ENCODE measurements around the gene OR6V1. TPM values are rescaled to one million over a fixed set of nuclear protein-coding genes. Genes with fewer than 3 reads are reported as not detected.

OR6V1 gene, protein sequence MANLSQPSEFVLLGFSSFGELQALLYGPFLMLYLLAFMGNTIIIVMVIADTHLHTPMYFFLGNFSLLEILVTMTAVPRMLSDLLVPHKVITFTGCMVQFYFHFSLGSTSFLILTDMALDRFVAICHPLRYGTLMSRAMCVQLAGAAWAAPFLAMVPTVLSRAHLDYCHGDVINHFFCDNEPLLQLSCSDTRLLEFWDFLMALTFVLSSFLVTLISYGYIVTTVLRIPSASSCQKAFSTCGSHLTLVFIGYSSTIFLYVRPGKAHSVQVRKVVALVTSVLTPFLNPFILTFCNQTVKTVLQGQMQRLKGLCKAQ
- polyA plus RNA-seq (ENCODE audit: insufficient read length in 4 of 4), result not detected

DNA sequence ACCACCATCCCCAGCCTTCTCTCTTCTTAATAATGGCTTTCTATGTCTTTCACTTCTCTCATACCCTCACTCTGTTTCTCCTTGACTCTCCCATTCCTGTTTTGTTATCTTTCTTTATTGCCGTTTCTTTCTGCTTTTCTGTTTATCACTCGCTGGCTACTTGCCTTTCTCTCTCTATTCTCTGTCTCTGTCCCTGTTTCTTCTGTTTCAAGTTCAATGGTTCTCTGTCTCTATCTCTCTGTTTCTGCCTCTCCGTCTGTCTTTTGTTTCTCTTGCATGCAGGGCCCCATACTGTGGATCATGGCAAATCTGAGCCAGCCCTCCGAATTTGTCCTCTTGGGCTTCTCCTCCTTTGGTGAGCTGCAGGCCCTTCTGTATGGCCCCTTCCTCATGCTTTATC, at the start of gene OR6V1:
Gene OR6V1, plus strand, starts transcription at position 301 of the 400 bp plus-strand sequence. Its CDS starts 0 bp downstream, at position 301.
- no peak for DNase-seq (ENCODE audit: low read depth in 4 of 4, low spot score in 2 of 4)

DNA sequence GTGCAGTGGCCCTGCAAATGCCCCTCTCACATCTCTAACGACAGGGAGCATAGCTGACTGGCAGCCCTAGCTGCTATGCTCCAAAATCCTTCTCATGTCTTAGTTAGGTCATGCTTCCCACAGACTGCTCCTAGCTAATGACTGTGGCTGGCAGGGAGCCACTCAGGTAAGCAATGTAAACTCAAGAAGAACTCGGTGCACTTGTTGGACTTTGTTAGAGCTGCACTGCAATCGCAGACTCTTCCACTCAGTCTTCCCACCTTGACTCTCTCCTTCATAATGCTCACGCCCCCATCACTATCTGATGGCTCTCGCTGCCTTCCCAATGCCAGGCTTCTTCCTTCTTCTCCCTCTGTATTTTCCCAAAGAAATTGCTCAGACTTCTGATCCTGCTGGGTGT, 49.2 kb upstream of the OR6V1 start:
- no peak for DNase-seq (ENCODE audit: low read depth in 4 of 4, low spot score in 2 of 4)

DNA sequence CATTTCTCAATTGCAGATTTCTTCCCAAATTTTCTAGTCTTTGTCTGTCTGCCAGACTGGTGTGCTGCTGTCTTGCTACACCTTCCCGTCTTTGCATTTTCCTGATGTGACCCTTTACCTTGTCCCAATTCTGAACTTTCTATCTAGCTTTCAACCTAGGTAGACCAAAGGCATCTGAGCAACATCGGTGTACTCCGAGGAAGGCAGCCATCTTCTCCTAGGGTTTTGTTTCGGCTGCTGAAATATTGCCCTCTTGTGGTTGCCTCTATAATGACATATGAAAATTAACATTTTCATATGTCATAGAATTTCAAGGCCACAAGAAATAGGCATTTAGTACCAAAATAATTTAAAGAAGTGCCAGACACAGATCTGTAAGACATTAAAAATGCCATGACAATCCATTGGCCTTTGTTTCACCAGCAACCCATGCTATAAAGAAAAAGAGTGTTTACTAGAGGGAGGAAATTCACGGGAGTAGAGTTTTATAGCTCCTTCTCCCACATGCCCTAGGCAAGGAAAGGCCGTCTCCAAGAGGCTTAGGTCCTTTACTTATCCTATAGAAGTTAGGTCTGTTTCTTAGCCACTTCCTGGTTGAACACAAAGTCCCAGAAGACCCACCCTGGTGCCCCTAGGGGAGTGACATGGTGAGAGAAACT, 48.6 kb upstream of the OR6V1 start:
- DNase-seq (ENCODE audit: low read depth in 4 of 4, low spot score in 2 of 4), result peak in 2 of 4 donors; percentile 11 to 29

DNA sequence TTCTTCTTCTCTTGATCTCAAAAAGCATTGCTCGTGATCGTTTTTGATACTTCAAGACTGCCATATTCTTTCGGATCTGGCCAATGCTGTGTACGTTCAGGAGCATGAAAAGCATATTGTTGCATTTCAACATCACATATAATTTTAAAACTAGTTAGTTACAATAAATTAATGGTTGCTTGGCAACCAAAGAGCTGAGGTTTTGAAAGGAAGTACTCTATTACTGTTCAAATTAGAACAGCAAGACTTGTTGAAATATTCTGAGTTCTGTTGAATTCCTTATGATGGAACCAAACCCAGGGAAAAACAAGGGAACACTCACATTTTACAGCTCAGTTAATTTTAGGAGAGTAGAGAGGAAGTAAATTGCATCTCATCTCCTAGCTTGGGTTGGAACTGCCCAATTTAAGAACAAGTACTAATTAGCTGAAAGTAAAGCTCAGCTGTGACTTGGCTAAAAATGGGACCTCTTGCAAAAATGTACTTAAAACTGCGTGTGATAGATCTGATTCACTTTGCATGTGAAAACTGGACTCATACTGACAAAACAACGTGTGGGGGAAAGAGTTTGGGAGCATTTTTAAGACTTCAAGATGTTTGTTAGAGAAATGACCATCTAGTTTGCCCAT, 46.4 kb upstream of the OR6V1 start:
- no peak for DNase-seq (ENCODE audit: low read depth in 4 of 4, low spot score in 2 of 4)

DNA sequence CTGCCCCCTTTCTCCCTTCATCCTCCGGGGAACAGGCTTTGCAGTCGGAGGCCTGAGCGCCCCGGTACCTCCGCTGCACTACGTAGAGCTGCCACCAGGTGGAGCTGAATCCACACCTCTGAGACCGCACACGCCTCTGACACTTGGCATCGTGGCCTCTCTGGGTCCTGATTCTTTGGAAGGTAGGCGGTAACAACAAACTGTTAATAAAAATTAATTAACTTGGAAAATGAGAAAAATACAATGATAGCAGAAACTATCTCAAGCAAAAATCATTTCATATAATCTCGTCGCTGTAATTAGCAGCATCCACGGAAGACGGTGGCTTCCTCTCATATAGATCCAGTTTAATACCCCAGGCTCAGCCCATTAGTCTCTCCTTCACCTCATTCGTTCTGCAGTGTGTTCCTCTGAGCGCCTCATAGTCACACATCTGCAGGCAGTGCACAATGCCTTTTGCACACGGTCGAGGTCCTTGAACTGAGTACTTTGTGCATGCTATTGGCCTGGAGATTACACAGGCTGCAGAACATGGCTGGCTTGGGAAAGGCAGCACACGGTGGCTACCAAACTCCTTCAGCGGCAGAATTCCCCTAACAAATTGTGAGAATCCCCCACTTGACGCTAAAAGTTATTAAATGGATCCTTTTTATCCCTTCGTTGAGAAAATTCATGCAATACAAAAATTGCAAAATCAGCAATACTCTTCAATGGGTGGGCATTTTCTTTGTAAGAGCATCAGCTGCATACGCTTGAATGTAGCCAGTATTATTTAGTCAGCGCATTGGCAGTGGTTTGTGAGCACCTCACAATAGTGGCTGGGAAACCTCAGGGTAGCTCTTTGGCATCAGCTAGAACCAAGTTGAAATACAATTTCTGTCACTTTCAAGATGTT, 43.9 kb upstream of the OR6V1 start:
- DNase-seq (ENCODE audit: low read depth in 4 of 4, low spot score in 2 of 4), result peak in 3 of 4 donors; percentile 9 to 59 (median 46)

DNA sequence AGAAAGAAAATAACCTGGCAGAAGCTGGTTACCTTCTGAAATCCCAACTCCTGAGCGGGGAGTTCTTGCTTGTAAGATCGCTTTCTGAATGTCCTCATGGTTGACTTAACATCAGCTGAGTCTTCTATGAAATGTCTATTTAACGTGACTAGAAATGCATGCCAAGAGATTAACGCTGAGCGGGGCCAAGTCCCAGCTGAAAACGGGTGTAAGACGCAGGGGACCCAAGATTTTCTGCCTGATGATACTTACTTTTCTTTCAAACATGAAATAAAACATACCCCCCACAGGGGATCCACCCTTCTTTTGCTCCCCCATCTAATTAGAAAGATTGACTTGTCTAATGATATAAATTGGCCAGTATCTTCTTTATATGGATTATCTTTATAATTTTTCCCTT, 40.1 kb upstream of the OR6V1 start:
- no peak for DNase-seq (ENCODE audit: low read depth in 4 of 4, low spot score in 2 of 4)

DNA sequence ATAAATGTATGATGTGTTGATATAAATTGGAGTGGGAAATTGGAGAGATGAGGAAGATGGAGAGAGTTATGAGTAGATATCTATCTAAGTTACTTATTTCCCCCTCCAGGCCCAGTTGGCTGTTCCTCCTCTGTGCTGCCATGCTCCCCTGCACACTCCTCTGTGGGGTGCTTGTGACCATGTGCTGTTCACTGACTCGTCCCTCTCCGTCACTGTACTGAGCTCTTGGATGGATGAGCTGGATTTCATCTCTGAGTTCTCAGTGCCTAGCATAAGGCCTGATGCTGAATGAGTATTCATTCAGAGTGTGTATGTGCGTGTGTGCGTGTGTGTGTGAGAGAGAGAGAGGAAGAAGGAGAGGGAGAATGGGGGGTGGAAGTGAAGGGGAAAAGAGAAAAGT, 39.7 kb upstream of the OR6V1 start:
- DNase-seq (ENCODE audit: low read depth in 4 of 4, low spot score in 2 of 4), result no peak

DNA sequence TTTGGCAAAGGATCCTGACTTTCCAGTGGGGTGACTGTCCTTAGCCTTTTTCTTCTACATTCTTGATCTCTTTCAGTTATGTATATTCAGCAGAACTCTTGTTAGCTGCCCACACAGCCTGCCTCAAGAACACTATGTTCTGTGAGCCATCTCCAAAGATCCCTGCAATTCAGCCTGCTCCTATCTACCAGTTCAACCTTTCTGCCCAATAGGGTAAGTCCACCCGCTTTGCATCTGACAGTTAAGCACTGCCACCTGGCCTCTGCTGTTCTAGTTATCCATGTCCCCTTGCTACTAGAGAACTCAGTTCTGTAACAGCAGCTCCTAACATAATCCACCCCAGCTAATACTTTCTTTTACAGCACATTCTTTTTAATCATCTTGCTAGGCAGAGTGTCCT, 38.7 kb upstream of the OR6V1 start:
- no peak for DNase-seq (ENCODE audit: low read depth in 4 of 4, low spot score in 2 of 4)

DNA sequence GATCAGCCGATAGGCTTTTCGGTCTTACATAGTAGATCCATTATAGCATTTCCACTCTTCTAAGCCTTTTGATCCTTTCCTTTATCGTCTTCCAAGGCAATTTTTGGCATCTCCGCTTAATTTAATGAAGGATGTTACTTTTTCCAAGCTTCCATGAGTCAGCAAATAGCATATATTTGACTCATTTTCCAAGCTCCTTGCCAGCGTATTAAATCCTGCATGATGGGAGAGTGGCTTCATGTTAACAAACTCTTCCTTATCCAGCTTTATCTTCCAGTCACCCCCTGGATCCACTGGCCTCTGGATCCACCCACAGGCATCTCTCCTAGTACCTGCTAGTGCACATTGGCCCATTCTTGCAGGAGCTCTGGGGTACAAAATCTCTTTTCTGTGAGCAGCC, 38.2 kb upstream of the OR6V1 start:
- DNase-seq (ENCODE audit: low read depth in 4 of 4, low spot score in 2 of 4), result no peak

DNA sequence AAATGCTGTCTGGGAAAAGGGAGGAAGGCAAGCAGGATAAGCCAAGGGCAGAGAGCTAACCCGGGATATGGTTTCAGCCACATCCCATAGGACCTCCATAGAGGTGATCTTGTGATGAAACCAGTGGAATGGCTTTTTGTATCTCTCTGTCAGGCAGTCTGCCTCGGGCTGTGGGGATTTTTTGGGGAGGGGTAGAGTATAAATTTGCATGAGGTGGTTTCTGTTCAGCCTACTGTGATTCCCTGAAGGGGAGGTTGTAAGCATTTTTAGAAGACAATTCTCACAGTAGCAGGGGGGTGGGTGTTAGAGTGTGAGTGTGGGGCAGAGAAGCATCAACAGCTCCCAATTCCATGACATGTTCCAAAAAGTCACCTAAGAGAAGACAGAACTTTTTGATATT, 37.1 kb upstream of the OR6V1 start:
- no peak for DNase-seq (ENCODE audit: low read depth in 4 of 4, low spot score in 2 of 4)

DNA sequence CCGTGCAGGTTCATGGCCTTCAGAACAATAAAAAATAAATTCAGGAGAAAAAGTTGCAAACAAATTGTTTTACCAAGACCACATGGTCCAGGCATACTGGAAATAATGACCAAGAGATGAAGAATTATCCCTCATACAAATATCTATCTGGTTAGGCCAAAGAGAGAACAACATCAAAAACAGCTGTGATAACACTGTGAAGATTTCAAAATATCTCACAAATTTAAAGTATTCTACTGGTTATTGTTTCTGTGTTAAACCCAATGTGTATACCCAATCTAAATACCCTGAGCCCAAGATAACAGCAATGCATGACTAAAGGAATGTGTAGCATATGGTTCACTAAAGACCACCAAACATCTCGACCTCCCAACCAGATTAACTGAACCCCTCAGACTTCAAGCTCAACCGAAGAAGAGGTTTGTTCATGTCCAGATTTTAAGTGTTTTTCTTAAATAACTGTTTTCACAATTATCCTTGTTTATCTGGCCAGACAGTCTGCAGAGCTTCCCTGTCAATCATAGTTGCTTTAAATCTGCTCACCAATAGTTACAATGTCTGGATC, 36.1 kb upstream of the OR6V1 start:
- DNase-seq (ENCODE audit: low read depth in 4 of 4, low spot score in 2 of 4), result no peak

DNA sequence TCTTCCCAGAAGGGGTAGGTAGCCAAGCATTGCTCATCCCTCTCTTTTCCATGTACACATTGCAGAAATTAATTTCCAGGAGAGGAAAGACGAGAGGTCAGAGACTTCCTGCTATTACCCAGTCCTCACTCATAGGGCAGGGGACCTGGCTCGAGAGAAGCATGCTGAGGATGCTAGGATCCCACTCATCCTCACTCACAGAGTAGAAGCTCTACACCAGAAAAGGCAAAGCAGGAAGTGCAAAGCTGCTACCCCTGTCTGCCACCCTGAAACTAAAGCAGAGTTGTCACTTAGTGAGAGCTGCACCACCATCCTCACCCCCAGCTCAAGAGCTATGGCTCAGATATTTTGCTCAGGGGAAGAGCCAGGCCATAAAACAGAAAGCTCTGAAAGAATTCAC, 35.1 kb upstream of the OR6V1 start:
- no peak for DNase-seq (ENCODE audit: low read depth in 4 of 4, low spot score in 2 of 4)

DNA sequence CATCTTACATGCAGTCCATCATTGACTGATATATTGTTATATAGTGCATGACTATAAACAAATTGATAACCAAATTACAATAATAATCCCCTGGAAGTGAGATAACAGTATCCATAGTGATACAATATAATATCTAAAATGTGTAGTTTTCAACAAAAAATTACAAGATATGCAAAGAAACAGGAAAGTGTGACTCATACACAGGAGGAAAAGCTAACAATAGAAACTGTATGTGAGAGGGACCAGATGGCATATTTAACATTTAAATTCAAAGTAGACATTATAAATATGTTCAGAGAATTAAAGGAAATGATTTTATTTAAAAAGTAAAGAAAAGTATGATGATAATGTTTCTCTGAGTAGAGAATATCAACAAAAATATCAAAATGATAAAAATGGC, 33.2 kb upstream of the OR6V1 start:
- no peak for DNase-seq (ENCODE audit: low read depth in 4 of 4, low spot score in 2 of 4)

DNA sequence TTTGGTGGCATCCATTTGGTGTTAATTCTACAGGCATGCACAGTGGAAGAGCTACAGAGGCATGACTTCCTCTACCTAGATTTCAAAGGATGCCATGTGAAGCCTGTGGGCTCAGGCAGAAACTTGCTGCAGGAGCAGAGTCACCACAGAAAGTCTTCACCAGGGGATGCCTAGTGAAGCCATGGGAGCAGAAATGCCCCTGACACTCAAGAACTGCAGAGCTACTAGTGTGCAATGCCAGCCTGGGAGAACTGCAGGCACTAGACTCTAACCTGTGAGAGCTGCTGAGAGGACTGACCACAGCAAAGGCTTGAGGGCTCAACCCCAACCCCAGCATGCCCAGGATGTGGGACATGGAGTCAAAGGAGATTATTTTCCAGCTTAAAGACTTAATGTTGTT, 29.1 kb upstream of the OR6V1 start:
- DNase-seq (ENCODE audit: low read depth in 4 of 4, low spot score in 2 of 4), result no peak

DNA sequence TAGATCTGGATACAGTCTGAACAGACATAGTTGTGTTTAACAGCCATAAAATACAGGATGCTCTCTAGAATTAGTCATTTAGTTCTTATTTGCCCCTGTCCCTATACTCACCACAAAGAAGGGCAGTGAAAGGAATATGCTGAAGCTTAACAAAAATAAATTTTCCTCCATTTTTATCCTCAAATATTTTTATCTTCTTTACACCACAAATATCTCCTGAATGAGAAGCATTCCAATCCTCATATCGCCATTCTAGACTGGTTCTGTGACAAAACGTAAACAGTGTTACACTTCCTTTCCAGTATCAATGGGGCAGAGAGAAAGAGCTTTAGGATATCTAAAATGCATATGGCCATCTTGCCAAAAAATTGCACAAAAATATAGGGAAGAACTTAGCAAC, 26.8 kb upstream of the OR6V1 start:
- DNase-seq (ENCODE audit: low read depth in 4 of 4, low spot score in 2 of 4), result no peak

DNA sequence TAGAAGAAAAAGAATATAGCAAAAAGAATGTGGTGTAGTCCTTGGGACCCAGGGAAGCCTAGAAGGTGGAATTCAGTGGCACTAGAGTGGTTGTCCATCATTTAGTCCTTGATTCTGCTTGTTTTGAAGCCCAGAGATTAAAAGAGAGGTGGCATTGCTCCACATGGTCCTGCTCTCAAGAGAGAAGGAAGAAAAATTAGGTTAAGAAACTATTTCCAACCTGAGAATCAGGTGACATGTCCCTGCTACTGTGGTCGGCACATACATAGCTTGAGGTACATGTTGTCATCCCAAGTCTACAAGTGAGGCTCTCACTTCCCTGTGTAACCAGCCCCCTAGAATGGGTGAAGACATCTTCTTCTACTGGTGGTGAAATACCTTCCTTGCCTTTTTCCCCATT, 25.1 kb upstream of the OR6V1 start, which contains the start of gene OR9A2:
Gene OR9A2, minus strand, starts transcription at position 101 of the 400 bp plus-strand sequence. Its CDS starts 0 bp downstream, at position 101.
- no peak for DNase-seq (ENCODE audit: low read depth in 4 of 4, low spot score in 2 of 4)

DNA sequence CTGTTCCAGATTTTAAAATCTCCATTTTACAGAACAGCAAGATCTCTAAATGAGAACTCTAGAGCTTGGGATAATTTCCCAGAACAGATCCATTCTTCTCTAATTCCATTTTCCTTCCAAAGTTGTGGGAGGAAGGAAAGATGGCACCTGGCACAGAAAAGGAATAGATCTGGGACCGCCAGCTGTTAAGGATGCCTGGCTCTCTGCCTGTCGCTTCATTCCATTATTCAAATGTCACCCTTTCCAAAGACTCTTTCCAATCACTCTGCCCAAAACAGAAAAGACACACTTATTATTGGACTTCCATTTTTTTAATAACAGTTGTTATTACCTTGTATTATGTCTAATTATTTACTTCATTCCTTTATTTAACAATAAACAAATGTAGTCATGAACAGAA, 24.5 kb upstream of the OR6V1 start:
- DNase-seq (ENCODE audit: low read depth in 4 of 4, low spot score in 2 of 4), result no peak

DNA sequence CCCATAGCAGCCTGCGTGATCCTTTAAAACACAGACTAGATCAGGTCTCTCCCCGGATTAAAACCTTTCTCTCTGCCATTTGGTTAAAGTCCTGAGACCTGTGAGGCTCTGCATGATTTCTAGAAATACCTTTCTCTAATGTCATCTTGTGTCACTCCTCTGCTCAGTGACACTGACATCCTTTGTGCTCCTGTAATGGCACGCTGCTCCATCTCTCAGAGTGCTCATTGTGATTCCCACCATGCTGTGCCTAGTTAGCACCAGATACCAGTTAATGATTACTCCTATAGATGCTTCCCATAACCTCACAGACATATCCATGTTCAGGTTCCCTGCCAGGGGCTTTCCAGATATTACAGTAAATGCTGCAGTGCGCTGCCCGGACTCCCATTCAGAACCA, 13.5 kb upstream of the OR6V1 start:
- no peak for DNase-seq (ENCODE audit: low read depth in 4 of 4, low spot score in 2 of 4)

DNA sequence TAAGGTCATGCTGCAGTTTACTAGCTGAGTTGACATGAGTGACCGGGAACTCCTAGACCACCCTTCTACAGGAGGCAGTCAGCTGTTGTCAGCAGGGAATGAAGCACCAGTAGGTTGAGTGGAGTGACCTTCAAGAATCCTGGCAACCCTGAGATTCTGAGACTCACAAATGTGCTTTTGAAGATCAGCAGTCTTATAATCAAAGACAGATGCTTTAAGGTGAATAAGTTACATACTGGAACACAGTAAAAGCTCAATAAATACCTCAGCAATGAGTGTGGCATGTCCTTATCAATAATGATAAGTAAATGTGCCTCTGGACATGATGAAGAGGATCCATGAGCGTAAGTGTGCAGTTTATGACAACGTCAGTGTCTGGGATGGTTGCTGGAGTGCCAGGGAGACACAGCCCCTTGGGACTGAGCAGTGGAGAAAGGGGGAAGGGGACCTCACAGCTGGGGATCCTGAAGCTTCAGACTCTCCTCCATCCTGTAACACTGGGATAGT, 11.9 kb upstream of the OR6V1 start:
- DNase-seq (ENCODE audit: low read depth in 4 of 4, low spot score in 2 of 4), result no peak

DNA sequence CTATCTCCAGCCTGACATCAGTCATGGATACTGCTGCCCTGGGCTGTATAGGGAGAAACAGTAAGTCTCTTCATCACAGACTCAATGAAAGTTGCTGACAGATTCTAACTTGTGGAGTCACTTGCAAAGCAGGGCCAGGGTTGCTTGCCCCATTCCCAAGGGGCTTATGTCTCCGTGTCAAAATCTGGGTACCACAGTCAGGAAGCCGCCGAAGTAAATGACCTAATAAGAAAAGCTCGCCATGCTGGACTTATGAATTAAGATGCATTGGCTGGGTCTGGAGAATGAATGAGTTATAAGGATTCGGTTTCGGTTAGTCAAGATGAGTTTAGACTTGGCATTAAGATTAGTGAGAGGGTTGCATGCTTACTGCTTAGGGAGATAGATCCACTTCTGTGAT, 10.8 kb upstream of the OR6V1 start:
- no peak for DNase-seq (ENCODE audit: low read depth in 4 of 4, low spot score in 2 of 4)

All from left renal cortex interstitium (tissue), 4 donors.